Mammary epithelial cell (primary cell): Measurements from ENCODE around the gene OR56A4.

Source experiments
- EZH2 ChIP-seq: IDR thresholded peaks from 2 replicates; pipeline ENCODE4 v1.6.1; 2012; ENCODE audit warnings: low read length, inconsistent platforms, borderline replicate concordance
- TF ChIP-seq, protein P1 (sequence below), 2 donors: IDR thresholded peaks in 1 of 2; conservative IDR thresholded peaks in 1 of 2; 2 replicates each; pipeline ENCODE4 v1.5.1; 2011 to 2012; ENCODE audit warnings: inconsistent platforms in 2 of 2, low read length in 2 of 2, mild to moderate bottlenecking in 2 of 2, control low read depth in 1 of 2, low read depth in 1 of 2; ENCODE audit not compliant: insufficient read depth in 1 of 2; ENCODE audit errors: extremely low read depth in 1 of 2

DNA sequence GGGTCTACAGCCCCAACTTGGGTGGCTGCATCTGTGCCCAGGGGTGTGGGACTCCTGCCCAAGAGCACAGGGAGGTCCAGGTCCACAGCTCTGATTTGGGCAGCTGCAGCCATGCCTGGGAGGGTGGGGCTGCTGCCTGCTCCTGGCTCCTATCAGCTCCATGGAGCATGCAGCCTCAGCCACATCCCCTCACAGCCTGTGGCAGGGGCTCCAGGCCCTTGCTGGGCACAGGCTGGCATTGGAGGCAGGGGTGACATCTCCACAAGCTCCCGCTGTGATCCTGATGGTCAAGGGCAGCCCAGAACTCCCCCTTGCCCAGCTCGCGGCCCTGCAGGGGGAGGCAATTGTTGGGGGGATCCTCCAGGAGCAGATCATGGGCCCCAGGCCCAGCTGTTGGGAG is 6.3 kb upstream of the OR56A4 start:
- TF ChIP-seq, protein P1, sequence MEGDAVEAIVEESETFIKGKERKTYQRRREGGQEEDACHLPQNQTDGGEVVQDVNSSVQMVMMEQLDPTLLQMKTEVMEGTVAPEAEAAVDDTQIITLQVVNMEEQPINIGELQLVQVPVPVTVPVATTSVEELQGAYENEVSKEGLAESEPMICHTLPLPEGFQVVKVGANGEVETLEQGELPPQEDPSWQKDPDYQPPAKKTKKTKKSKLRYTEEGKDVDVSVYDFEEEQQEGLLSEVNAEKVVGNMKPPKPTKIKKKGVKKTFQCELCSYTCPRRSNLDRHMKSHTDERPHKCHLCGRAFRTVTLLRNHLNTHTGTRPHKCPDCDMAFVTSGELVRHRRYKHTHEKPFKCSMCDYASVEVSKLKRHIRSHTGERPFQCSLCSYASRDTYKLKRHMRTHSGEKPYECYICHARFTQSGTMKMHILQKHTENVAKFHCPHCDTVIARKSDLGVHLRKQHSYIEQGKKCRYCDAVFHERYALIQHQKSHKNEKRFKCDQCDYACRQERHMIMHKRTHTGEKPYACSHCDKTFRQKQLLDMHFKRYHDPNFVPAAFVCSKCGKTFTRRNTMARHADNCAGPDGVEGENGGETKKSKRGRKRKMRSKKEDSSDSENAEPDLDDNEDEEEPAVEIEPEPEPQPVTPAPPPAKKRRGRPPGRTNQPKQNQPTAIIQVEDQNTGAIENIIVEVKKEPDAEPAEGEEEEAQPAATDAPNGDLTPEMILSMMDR (conservative IDR thresholded peaks at IDR 0.05 in 1 of 2, IDR thresholded peaks at IDR 0.05 in 1 of 2; ENCODE audit: extremely low read depth in 1 of 2, insufficient read depth in 1 of 2, low read depth in 1 of 2, low read length in 2 of 2): no peak
- TF ChIP-seq EZH2: no peak
